Ectodermal cell (in vitro differentiated cells): ENCODE data around the gene RNASET2.

Experiments
- H3K27ac ChIP-seq: 2 replicates; pipeline ENCODE4 v1.7.0; 2013; ENCODE audit warnings: mild to moderate bottlenecking, low read depth, low read length; ENCODE audit not compliant: insufficient read depth, poor library complexity, severe bottlenecking
- H3K27me3 ChIP-seq: 2 replicates; pipeline ENCODE4 v1.7.0; 2013; ENCODE audit warnings: mild to moderate bottlenecking, low read length; ENCODE audit not compliant: insufficient read depth, control insufficient read depth, poor library complexity, severe bottlenecking
- H3K36me3 ChIP-seq: one replicate; pipeline ENCODE4 v1.7.0; 2013; ENCODE audit warnings: low read length; ENCODE audit not compliant: control insufficient read depth, insufficient read depth
- H3K4me1 ChIP-seq: one replicate; pipeline ENCODE4 v1.7.0; 2013; ENCODE audit warnings: low read length; ENCODE audit not compliant: control insufficient read depth, insufficient read depth
- H3K4me3 ChIP-seq: 2 replicates; pipeline ENCODE4 v1.7.0; 2013; ENCODE audit warnings: low read depth, low read length, control low read depth; ENCODE audit not compliant: insufficient read depth
- H3K9me3 ChIP-seq: 2 replicates; pipeline ENCODE4 v1.7.0; 2013; ENCODE audit warnings: mild to moderate bottlenecking, low read length, moderate library complexity; ENCODE audit not compliant: control insufficient read depth
- WGBS, 2 experiments: methylation state at CpG; one replicate each; pipeline ENCODE4 v1.1.7; 2013; ENCODE audit warnings: missing lambda C conversion rate in 2 of 2; 5-methylcytosine and 5-hydroxymethylcytosine counted together

Gene RNASET2

GRCh38 chr6:166936079-166936787 lies 20.1 kb downstream of the RNASET2 start:
- no peaks in the 10 kb centered on the region for H3K36me3 ChIP-seq
- H3K4me1 ChIP-seq, result peaks cover 8% of the 10 kb centered on the region
- WGBS, 2 experiments, result 66 to 77% methylated on average over 8 of the region's 8 CpGs
- H3K27ac ChIP-seq, result no peak overlapping the region
- H3K27me3 ChIP-seq, result no peaks in the 10 kb centered on the region
- H3K9me3 ChIP-seq, result no peaks in the 10 kb centered on the region
- no peak overlapping the region for H3K4me3 ChIP-seq

- no peaks in the 10 kb centered on the region for H3K9me3 ChIP-seq
- no peaks in the 10 kb centered on the region for H3K27me3 ChIP-seq
- peaks cover 8% of the 10 kb centered on the region for H3K4me1 ChIP-seq
- 95 to 98% methylated on average over 7 of the region's 7 CpGs for WGBS, 2 experiments
- H3K36me3 ChIP-seq, result no peaks in the 10 kb centered on the region
- no peak overlapping the region for H3K4me3 ChIP-seq
- H3K27ac ChIP-seq, result no peak overlapping the region
These were observed 21.0 kb downstream of the RNASET2 start for GRCh38 chr6:166935353-166935752.

- Histone ChIP-seq H3K4me1 (peaks cover 8% of the 10 kb centered on the region), H3K27ac (no peak overlapping the region), H3K9me3 (no peaks in the 10 kb centered on the region), H3K36me3 (no peaks in the 10 kb centered on the region), H3K27me3 (no peaks in the 10 kb centered on the region), H3K4me3 (no peak overlapping the region)
- WGBS, 2 experiments, result 93 to 94% methylated on average over 8 of the region's 8 CpGs
These were observed 22.2 kb downstream of the RNASET2 start for GRCh38 chr6:166934174-166934573.

DNA sequence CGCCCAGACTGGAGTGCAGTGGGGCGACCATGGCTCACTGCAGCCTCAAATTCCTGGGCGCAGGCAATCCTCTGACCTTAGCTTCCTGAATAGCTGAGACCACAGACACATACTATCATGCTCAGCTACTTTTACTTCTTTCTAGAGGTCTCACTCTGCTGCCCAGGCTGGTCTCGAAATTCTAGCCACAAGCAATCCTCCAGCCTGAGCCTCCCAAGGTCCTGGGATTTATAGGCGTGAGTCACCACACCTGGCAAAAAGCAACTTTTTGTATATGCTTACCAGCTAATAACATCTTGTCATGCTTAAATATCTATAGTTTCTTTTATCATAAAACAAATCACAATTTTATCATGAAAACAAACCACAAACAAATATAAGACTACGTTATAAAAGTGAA lies 23.0 kb downstream of the RNASET2 start:
- Histone ChIP-seq H3K36me3 (no peaks in the 10 kb centered on the region), H3K27me3 (no peaks in the 10 kb centered on the region), H3K4me3 (no peak overlapping the region), H3K9me3 (no peaks in the 10 kb centered on the region), H3K27ac (no peak overlapping the region), H3K4me1 (peaks cover 8% of the 10 kb centered on the region)
- 93% methylated on average over 6 of the region's 6 CpGs for WGBS, 2 experiments

GRCh38 chr6:166932616-166933015 lies 23.7 kb downstream of the RNASET2 start:
- Histone ChIP-seq H3K36me3 (no peaks in the 10 kb centered on the region), H3K9me3 (no peaks in the 10 kb centered on the region), H3K27me3 (no peaks in the 10 kb centered on the region), H3K4me3 (no peak overlapping the region), H3K27ac (no peak overlapping the region), H3K4me1 (peaks cover 8% of the 10 kb centered on the region)
- 95 to 96% methylated on average over 10 of the region's 10 CpGs for WGBS, 2 experiments

DNA sequence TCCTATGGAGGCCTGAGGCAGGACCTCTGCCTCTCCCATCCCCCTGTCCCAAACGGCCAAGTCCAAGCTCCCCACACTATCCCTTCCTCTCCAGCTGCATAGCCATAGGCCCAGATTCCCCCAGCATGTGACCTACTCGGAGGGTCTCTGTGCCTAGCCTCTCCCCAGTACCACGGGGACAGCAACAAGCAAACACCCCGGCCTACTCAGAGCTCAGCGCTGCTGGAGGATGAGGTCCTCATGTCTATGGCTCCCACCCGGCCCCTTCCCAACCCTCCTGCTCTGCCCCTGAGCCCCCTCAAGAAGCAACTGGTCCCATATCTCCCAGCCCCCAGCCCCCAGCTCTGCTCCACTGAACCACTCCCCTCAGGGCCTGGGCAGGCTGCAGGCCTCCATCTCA lies 24.2 kb downstream of the RNASET2 start:
- H3K4me1 ChIP-seq, result peaks cover 8% of the 10 kb centered on the region
- no peak overlapping the region for H3K4me3 ChIP-seq
- H3K27me3 ChIP-seq, result no peaks in the 10 kb centered on the region
- no peaks in the 10 kb centered on the region for H3K36me3 ChIP-seq
- no peak overlapping the region for H3K27ac ChIP-seq
- 89 to 91% methylated on average over 6 of the region's 6 CpGs for whole genome bisulfite sequencing, 2 experiments
- no peaks in the 10 kb centered on the region for H3K9me3 ChIP-seq

DNA sequence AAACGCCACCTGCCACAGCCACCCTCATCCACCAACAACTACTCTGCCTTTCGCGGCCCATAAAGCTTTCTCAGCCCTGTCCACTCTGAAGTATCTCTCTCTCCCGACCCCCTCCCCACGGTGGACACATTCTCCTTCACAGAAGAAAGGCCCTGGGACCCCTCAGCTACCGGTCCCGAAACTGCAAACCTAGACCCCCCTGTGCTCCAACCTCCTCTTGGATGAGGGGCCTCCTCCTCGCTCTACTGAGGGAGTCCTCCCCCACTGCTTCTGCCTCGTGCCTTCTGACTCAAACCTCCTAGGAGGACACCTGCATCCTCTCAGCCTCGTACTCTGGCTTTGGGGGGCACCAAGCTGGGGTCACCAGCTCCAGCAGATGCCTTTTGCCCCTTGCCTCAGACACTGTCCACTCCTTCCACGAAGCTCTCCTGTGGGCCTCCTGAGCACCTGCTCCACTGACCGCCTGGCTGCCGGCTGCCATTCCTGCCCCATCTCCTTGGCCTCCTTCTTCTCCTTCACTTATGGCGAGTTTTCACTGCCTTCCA lies 24.9 kb downstream of the RNASET2 start:
- Histone ChIP-seq H3K27me3 (no peaks in the 10 kb centered on the region), H3K27ac (no peak overlapping the region), H3K4me1 (peaks cover 4% of the 10 kb centered on the region), H3K4me3 (no peak overlapping the region), H3K9me3 (no peaks in the 10 kb centered on the region), H3K36me3 (no peaks in the 10 kb centered on the region)
- WGBS, 2 experiments, result 92 to 94% methylated on average over 14 of the region's 14 CpGs

GRCh38 chr6:166930354-166930891 lies 25.9 kb downstream of the RNASET2 start:
- Histone ChIP-seq H3K36me3 (no peaks in the 10 kb centered on the region), H3K4me1 (no peaks in the 10 kb centered on the region), H3K27ac (no peak overlapping the region), H3K4me3 (no peak overlapping the region), H3K9me3 (no peaks in the 10 kb centered on the region), H3K27me3 (no peaks in the 10 kb centered on the region)
- 89 to 95% methylated on average over 4 of the region's 4 CpGs for WGBS, 2 experiments

GRCh38 chr6:166929542-166930189 lies 26.7 kb downstream of the RNASET2 start:
- Histone ChIP-seq H3K9me3 (no peaks in the 10 kb centered on the region), H3K27me3 (no peaks in the 10 kb centered on the region), H3K4me3 (no peak overlapping the region), H3K27ac (no peak overlapping the region), H3K4me1 (no peaks in the 10 kb centered on the region), H3K36me3 (no peaks in the 10 kb centered on the region)
- 91 to 92% methylated on average over 9 of the region's 9 CpGs for WGBS, 2 experiments
